Testis (tissue), 3 donors: ENCODE data around the gene HSD17B4. TPM values are rescaled to one million over a fixed set of nuclear protein-coding genes. Genes with fewer than 3 reads are reported as not detected.

Experiments used
- DNase-seq: peaks from one replicate; pipeline ENCODE4 v3.0.0-alpha.2; 2019
- H3K27ac ChIP-seq, 2 donors: fragments of 200-600 bp; sonication (generic); one replicate each; pipeline ENCODE4 v1.5.1; 2019
- H3K27me3 ChIP-seq: fragments of 200-600 bp; sonication (generic); one replicate; pipeline ENCODE4 v1.5.1; 2019
- H3K36me3 ChIP-seq: fragments of 200-600 bp; sonication (generic); one replicate; pipeline ENCODE4 v1.5.1; 2017; ENCODE audit warnings: low read depth; ENCODE audit errors: missing control alignments
- H3K4me1 ChIP-seq: fragments of 200-600 bp; sonication (generic); one replicate; pipeline ENCODE4 v1.5.1; 2019
- H3K4me3 ChIP-seq, 2 donors: fragments of 200-600 bp; sonication (generic); one replicate each; pipeline ENCODE4 v1.5.1; 2017 to 2019
- H3K9me3 ChIP-seq: fragments of 200-600 bp; sonication (generic); one replicate; pipeline ENCODE4 v1.5.1; 2017
- POLR2A ChIP-seq: fragments of 450-650 bp; IDR thresholded peaks from one replicate; pipeline ENCODE4 v1.6.1; 2017; ENCODE audit warnings: antibody characterized with exemption, mild to moderate bottlenecking, moderate library complexity
- WGBS, 2 donors: methylation state at CpG; one replicate each; pipeline ENCODE4 v1.1.5; 2018; 5-methylcytosine and 5-hydroxymethylcytosine counted together
- intact Hi-C: fragments of 100-400 bp; cut with DNase I; formaldehyde crosslinking; loops from one replicate; pipeline ENCODE4 v1.15.1; 2023; ENCODE audit warnings: low total_unique reads
- polyA plus RNA-seq: library from polyadenylated mRNA; stranded (reverse); fragments of 350-450 nt; fragmentation: Illumina TruSeq; extraction: RNeasy Lipid Tissue Mini Kit (QIAGEN cat#74804); gene quantifications from one replicate; pipeline ENCODE4 v1.2.3, GENCODE V29; 2014; ENCODE audit warnings: low read depth, low replicate concordance; ENCODE audit not compliant: insufficient read depth
- total RNA-seq, 2 donors: library from RNA; depleted of rRNA; stranded (reverse); fragments of >200 nt; gene quantifications; one replicate each; pipeline ENCODE4 v1.2.3, GENCODE V29; 2016
- TF ChIP-seq, protein P1 (sequence below), 3 experiments: fragments of 450-650 bp in 2 of 3; fragments of 200-600 bp in 1 of 3; sonication (generic) in 1 of 3; IDR thresholded peaks; one replicate each; pipeline ENCODE4 v1.5.1; 2016 to 2019; ENCODE audit warnings: antibody characterized with exemption in 3 of 3, mild to moderate bottlenecking in 2 of 3, moderate library complexity in 1 of 3

The HSD17B4 gene
- total and polyA plus RNA-seq, 3 donors from 2014 or later: 66.1 to 78.4 (median 69.1) TPM

DNA sequence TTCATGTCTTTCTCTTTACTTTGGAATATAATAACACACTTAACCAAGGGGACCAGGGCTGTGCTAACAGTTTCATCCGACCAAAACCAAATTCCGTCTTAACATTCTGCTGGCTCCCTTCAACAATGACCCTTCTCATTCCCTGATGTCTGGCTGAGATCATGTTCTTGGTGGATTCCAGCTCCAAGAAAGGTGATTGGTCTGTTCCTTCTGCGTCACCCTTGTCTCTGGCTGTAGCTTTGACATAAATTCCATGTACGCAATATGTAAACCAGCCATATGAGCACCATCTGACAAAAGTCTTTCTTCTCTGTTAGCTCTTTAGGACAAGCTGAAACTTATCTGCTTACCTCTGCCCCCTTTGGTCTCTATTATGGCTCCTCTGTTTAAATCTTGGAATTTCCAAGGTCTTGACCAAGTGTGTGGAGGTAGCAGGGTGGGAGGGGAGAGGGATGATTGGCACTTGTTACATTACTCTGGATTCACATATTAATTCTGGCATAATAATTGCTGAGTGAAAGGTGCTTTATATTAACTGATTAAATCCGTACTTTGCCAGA lies 45.7 kb upstream of the HSD17B4 start:
- WGBS, 2 donors: 88 to 95% methylated on average over 5 of the region's 5 CpGs
- intact Hi-C loops: no loop called here
- Histone ChIP-seq H3K36me3 (no peaks in the 10 kb centered on the region), H3K27me3 (no peaks in the 10 kb centered on the region), H3K27ac (no peak overlapping the region), H3K9me3 (no peaks in the 10 kb centered on the region), H3K4me1 (no peaks in the 10 kb centered on the region), H3K4me3 (no peak overlapping the region)
- TF ChIP-seq, protein P1, sequence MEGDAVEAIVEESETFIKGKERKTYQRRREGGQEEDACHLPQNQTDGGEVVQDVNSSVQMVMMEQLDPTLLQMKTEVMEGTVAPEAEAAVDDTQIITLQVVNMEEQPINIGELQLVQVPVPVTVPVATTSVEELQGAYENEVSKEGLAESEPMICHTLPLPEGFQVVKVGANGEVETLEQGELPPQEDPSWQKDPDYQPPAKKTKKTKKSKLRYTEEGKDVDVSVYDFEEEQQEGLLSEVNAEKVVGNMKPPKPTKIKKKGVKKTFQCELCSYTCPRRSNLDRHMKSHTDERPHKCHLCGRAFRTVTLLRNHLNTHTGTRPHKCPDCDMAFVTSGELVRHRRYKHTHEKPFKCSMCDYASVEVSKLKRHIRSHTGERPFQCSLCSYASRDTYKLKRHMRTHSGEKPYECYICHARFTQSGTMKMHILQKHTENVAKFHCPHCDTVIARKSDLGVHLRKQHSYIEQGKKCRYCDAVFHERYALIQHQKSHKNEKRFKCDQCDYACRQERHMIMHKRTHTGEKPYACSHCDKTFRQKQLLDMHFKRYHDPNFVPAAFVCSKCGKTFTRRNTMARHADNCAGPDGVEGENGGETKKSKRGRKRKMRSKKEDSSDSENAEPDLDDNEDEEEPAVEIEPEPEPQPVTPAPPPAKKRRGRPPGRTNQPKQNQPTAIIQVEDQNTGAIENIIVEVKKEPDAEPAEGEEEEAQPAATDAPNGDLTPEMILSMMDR (IDR thresholded peaks at IDR 0.05): no peak
- TF ChIP-seq POLR2A: no peak
- DNase-seq: no peak

DNA sequence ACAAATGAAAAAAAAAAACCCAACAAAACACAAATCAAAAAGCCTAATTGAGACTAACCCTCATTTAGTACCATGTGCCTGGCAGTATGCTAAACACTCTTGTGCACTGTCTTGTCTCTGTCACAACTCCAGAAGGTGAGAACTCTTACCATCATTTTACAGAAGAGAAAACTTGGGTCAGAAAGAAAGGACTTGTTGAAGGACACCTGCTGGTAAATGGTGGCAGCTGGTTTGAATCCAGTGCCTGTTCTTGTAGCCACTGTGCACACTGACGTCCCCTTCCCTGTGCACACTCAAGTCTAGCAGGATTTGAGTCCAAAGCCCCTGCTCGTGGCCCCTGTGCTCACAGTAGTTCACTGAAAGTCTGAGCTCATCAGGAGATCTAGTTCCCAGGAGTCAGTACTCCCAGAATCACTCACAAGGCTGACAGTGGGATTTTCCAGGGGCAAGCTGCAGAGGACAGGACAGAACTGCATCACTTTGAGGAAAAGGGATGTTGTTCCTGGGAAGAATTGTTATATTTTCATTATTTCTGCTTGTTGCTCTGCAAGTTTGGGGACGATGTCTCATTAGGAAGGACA lies 43.0 kb upstream of the HSD17B4 start:
- 85 to 89% methylated on average over 3 of the region's 3 CpGs for WGBS, 2 donors
- H3K4me3 ChIP-seq: no peak overlapping the region
- no peaks in the 10 kb centered on the region for H3K4me1 ChIP-seq
- no peaks in the 10 kb centered on the region for H3K27me3 ChIP-seq
- no peak for DNase-seq
- TF ChIP-seq, protein P1 (IDR thresholded peaks at IDR 0.05): no peak
- no peak for TF ChIP-seq POLR2A
- no peak overlapping the region for H3K27ac ChIP-seq
- intact Hi-C loops: no loop called here
- no peaks in the 10 kb centered on the region for H3K36me3 ChIP-seq
- H3K9me3 ChIP-seq: no peaks in the 10 kb centered on the region

DNA sequence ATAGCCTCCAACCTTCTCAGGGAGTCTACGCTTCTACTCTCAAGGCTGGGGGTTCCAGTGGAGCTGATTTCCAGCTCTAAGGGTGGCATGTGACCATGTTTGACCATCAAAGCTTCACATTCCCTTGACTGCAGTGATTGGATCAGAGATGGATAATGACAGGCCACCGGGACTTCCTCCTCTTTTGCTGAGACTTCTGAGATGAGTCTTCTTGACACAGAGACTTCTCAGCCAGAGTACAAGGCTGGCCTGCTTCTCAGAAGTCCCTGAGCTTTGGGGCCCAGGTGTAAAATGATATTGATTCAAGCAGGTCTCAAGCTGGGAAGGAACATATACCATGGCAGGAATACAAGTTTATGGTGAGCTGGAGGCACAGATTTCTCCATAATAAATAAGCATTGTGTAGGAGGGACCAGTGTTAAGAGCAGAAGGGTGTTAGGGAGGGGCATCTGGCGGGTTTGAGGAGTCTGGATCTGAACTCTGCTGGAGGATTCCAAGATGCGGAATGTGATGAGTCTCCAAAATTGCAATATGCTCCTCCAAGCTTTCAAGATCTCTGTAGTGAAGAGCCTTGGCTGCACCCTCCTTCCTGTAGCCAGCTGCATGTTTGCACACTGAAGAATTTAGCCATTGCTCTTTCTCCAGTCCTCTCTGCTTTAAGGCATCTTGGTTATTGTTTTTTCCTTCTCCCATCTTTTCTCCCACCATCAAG lies 41.7 kb upstream of the HSD17B4 start:
- no peaks in the 10 kb centered on the region for H3K36me3 ChIP-seq
- 93 to 94% methylated on average over 4 of the region's 4 CpGs for WGBS, 2 donors
- TF ChIP-seq, protein P1 (IDR thresholded peaks at IDR 0.05): no peak
- TF ChIP-seq POLR2A: no peak
- no peaks in the 10 kb centered on the region for H3K9me3 ChIP-seq
- H3K27ac ChIP-seq: no peak overlapping the region
- intact Hi-C loops: loop anchor here (5.0 to 10.0 kb wide), 2 partner anchors 396 to 423 kb away; partner anchors contain the start of gene DTWD2
- no peak for DNase-seq
- no peaks in the 10 kb centered on the region for H3K27me3 ChIP-seq
- no peak overlapping the region for H3K4me3 ChIP-seq
- no peaks in the 10 kb centered on the region for H3K4me1 ChIP-seq

DNA sequence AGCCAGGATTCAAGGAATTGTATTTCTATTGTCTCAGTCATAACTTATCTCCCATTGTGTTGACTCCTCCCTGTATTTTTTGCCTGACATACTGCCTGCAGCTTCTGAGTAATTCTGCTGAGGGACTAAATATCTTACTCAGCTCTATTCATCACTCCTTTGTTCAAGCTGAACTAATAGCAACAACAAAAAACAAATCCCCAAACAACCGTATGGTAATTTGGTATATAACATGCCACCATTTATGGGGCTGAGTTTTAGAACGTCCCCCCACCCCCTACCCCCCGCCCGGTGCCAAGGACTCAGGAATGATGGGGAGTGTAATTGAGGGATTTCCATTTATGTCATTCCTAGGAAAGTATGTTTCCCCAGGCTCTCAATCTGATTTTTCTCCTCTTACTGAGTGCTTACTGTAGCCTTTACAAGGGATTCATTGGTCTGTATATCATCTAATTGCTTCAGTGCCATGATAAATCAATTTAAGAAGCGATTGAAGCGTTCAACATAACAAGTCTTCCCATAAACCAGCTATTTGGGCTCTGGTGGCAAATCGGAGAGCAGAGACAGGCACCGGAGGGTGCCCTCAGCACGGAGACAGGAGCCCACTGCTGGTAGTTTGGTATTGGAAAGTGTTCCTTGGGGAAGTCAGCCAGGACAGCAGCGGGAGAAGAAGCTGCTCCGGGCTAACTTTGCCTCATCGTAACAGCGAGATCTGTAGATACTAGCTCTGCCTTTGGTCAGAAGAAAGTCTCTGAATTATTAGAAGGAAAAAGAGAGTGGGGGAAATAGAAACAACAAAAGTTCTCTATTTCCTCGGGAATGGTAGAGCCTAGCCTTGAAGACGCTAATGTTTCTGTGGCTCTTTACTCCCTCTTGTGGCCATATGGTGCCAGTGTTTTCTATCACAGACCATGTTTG lies 40.7 kb upstream of the HSD17B4 start:
- WGBS, 2 donors: 9 to 10% methylated on average over 14 to 15 of the region's 15 CpGs
- intact Hi-C loops: loop anchor here (5.0 to 10.0 kb wide), 2 partner anchors 397 to 424 kb away; partner anchors contain the start of gene DTWD2
- Histone ChIP-seq H3K4me3 (peak overlapping the region; percentile 23 to 27), H3K27ac (peak overlapping the region in 1 of 2 donors; percentile 20), H3K4me1 (no peaks in the 10 kb centered on the region), H3K36me3 (no peaks in the 10 kb centered on the region), H3K27me3 (no peaks in the 10 kb centered on the region), H3K9me3 (no peaks in the 10 kb centered on the region)
- TF ChIP-seq POLR2A: no peak
- TF ChIP-seq, protein P1 (IDR thresholded peaks at IDR 0.05): peak; percentile 92 to 95 (median 95)
- peak; percentile 77 for DNase-seq
